HG03521 (cell line): ENCODE measurements around the gene PEAK3.

ENCODE experiments used
- ATAC-seq: cut with Tn5 transposase; IDR thresholded peaks from one replicate; pipeline ENCODE4 v1.9.1; 2021; ENCODE audit warnings: mild to moderate bottlenecking, moderate library complexity; ENCODE audit not compliant: unreplicated experiment

PEAK3 gene

DNA sequence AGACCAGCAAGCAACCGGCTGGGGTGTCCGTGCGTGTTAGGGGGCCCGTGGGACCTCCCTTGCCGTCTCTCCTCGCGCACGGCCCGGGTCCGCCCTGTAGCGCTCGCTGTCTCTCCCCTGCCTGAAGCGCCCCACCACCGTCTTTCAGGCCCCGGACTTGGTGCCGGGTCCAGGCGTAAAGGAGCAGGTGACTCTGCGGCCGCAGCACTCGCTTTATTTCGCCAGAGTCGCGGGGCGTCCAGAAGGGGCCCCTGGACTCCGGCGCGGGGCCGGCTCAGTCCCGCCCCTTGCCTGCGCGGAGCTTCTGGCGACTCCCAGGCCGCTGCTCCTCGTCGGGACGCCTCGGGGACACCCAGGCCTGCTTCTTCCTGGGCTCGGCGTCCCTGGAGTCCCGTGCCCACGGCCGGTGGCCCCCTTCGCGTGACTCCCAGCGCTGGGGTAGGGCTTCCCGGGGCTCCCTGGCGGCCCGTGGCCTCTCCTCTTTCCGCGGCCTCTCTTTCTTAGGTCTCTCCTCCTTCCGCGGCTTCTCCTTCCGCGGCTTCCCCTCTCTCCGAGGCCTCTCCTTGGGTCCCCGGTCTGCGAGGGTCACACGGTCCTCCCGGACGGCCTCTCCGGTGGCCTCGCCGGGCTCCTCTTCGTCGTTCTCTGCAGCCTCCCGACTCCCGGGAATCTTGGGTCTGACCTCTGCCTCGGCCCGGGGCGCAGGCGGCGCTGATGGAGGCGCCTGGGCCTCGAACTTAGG, 29.7 kb downstream of the PEAK3 start:
- no peak for ATAC-seq

DNA sequence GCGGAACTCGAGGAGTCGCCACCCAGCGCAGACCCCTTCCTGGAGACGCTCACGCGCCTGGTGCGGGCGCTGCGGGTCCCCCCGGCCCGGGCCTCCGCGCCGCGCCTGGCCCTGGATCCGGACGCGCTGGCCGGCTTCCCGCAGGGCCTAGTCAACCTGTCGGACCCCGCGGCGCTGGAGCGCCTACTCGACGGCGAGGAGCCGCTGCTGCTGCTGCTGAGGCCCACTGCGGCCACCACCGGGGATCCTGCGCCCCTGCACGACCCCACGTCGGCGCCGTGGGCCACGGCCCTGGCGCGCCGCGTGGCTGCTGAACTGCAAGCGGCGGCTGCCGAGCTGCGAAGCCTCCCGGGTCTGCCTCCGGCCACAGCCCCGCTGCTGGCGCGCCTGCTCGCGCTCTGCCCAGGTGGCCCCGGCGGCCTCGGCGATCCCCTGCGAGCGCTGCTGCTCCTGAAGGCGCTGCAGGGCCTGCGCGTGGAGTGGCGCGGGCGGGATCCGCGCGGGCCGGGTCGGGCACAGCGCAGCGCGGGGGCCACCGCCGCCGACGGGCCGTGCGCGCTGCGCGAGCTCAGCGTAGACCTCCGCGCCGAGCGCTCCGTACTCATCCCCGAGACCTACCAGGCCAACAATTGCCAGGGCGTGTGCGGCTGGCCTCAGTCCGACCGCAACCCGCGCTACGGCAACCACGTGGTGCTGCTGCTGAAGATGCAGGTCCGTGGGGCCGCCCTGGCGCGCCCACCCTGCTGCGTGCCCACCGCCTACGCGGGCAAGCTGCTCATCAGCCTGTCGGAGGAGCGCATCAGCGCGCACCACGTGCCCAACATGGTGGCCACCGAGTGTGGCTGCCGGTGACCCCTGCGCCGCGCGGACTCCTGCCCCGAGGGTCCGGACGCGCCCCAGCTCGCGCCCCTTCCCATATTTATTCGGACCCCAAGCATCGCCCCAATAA, 30.6 kb downstream of the PEAK3 start:
- ATAC-seq: no peak

DNA sequence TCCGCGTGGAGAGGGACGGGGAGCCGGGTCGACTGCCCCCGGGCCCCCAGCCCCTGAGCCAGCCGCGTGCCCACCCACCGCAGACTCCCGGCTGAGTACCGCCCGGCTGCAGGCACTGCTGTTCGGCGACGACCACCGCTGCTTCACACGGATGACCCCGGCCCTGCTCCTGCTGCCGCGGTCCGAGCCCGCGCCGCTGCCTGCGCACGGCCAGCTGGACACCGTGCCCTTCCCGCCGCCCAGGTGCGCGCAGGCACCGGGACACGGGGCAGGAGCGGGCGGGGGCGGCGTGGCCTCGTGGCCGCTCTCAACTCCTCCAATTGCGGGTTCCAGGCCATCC, 31.2 kb downstream of the PEAK3 start:
- no peak for ATAC-seq

DNA sequence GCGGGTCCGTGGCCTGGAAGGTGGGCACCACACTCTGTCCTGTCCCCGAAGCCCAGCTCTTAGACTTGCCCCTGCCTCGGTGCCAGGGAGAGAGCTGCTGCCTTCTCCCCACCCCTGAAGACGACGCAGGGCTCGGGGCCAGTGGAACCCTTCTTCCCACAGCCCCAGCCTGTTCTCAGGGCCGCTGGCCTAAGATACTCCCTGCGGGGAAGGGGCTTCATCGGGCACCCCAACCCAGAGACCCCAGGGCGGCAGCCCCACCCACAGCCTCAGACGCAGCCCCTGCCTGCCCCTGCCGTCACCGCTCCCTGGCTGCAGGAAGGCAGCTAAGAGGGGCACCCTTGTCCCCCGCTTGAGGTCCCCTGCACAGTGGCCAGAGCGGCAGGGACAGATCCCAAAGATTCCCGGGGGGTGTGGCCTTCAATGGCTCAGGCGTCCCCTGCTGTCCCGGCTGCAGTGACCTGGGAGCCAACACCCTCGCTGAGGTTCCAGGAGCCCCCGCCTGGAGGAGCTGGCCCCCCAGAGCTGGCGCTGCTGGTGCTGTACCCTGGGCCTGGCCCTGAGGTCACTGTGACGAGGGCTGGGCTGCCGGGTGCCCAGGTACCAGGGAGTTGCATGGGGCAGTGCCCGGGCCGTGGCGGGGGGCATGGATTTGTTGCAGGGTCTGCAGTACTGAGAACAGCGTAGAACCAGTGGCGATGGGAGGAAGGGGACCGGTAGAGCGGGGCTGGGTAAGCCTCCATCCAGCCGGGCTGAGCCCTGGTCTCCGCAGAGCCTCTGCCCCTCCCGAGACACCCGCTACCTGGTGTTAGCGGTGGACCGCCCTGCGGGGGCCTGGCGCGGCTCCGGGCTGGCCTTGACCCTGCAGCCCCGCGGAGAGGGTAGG, 31.9 kb downstream of the PEAK3 start:
- no peak for ATAC-seq

DNA sequence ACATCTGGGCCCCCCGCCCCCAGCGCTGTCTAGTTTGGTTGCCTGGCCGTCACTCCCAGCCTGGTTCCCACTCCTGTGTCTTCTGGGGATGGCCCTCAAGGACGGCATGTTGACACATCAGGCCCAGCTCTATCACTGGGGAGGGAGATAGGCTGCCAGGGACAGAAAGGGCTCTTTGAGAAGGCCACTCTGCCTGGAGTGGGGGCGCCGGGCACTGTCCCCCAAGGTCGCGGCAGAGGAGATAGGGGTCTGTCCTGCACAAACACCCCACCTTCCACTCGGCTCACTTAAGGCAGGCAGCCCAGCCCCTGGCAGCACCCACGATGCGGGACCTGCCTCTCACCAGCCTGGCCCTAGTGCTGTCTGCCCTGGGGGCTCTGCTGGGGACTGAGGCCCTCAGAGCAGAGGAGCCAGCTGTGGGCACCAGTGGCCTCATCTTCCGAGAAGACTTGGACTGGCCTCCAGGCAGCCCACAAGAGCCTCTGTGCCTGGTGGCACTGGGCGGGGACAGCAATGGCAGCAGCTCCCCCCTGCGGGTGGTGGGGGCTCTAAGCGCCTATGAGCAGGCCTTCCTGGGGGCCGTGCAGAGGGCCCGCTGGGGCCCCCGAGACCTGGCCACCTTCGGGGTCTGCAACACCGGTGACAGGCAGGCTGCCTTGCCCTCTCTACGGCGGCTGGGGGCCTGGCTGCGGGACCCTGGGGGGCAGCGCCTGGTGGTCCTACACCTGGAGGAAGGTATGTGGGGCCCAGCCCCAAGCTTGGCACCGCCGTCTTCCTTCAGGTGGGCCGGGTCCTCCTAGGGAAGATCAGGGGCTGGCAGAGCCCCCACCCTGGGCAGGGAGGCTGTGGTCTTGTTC, 32.7 kb downstream of the PEAK3 start, which contains the start of gene AMH:
TSS of gene AMH (plus strand) at position 314 of the 857 bp plus-strand sequence. CDS start at position 324, 10 bp downstream.
- no peak for ATAC-seq

DNA sequence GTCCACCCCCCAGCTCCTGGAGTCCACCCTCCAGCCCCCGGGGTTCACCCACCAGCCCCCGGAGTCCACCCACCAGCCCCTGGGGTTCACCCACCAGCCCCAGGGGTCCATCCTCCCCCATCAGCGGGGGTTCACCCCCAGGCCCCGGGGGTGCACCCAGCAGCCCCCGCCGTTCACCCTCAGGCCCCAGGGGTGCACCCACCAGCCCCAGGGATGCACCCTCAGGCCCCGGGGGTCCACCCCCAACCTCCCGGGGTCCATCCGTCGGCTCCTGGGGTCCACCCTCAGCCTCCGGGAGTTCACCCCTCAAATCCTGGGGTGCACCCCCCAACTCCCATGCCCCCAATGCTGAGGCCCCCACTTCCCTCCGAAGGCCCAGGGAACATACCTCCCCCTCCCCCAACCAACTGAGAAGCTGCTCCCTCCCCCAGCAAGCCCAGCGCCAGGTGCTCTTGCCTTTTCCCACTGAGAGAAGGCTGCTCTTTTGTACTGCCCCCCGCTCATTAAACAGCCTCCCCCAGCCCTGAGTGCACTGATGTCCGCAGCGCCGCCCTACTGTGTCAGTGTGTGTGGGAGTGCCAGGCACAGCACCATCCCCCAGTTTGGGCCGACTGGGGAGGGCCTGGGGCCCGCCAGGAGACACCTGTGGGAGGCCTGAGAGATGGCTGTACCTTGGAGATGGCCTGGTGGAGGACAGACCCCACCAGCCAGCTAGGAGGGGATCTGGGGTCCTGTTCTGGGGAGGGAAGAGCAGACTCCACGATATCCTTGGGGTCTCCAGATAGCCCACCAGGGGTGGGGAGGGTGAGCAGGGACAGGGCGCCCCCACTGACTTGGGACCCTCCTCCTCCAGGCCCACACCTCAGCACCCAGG, 33.6 kb downstream of the PEAK3 start:
- ATAC-seq: no peak

DNA sequence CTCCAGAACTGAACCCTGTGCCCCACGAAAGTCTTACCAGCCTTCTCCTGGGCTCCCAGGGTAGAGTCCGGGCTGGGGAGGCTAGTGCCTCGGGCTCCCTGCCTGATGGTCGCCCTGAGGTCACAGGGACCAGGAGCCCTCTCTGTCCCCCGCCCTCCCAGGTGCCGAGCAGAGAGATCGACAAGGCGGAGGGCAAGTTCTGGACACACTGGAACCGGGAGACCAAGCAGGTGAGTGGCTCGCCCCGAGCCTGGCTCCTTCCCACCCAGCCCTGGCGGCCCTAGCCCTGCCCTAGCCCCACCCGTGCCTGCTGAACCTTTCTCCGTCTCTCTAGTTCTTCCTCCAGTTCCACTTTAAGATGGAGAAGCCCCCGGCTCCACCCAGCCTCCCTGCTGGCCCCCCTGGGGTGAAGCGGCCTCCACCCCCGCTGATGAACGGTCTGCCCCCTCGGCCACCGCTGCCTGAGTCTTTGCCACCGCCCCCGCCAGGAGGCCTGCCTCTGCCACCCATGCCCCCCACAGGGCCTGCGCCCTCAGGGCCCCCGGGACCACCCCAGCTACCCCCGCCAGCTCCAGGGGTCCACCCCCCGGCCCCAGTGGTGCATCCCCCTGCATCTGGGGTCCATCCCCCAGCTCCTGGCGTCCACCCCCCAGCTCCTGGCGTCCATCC, 34.4 kb downstream of the PEAK3 start:
- ATAC-seq: no peak

DNA sequence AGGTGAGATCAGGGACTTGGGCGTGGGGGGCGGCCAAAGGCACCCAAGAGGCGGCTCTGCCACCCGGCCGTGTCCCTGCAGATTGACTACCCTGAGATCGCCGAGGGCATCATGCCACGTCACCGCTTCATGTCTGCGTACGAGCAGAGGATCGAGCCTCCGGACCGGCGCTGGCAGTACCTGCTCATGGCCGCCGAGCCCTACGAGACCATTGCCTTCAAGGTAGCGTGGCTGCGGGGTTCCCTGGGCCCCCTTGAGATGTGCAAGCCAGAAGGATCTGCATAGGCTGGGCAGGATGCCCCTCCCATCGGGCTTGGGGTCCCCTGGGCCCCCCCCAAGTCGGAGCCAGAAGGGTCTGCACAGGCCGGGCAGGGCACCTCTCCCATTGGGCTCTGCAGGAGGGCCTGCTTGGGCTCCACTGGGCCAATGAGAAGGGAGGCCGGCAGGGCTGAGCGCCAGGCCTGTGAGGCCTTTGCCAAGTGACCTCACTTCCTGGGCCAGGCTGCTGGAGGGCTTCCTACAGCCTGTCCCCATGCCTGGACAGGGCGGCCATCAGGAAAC, 35.1 kb downstream of the PEAK3 start:
- no peak for ATAC-seq

DNA sequence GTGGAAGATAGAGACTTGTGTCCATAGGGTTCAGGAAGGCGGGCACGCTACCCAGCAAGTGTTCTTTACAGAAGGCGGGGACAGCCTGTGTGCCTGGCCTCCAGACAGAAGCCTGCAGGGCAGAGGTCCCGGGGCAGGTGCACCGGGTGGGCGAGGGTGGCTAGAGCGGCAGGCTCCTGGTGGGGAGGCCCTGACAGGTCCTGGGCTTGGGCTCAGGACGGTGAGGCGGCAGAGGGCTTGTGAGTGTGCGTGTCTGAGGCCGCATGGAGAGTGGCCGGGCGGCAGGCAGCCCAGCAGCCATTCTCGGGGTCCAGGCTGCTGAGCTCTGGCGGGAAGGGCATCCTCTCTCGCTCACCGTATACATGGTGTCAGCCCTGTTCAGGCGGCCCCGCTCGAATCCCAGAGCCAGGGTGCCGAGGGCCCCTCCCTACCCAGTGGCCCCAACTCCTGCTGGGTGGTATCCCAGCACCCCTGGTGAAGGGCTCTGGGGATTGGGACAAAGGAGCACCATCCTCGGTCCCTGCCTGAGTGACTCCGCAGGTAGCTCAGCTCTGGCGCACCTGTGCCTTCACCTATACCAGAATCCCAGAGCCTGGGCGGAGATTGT, 35.9 kb downstream of the PEAK3 start:
- ATAC-seq: no peak

DNA sequence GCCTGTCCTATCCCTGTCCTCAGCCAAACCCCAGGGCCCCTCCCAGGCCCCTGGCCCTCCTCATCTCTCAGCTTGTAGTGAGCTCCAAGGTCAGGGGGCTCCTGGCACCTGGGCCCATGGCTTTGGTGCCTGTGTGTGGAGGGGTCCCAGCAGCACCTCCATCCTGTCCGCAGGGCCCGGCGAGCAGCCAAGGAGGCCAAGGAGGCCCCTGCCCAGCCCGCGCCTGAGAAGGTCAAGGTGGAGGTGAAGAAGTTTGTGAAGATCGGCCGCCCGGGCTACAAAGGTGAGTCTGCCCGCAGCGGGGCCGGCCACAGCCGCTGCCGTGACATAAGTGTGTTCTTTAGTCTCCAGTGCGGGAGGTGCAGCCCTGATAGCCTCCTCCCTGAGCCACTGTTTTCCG, 36.7 kb downstream of the PEAK3 start:
- no peak for ATAC-seq

DNA sequence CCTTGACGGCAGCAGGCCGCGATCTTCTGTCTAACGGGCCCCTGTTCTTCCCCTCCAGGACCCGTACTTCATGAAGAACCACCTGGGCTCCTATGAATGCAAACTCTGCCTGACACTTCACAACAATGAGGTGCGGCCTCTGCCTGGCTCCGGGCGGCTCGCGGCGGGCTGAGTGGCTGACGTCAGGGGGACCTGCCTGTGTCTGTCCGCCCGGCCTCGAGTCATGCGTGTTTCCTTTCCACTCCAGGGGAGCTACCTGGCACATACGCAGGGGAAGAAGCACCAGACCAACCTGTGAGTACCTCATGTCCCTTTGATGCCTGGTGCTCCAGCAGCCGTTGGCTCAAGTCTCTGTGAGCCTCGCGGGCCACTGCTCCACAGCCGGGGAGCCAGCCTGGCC, 37.5 kb downstream of the PEAK3 start:
- ATAC-seq: no peak

DNA sequence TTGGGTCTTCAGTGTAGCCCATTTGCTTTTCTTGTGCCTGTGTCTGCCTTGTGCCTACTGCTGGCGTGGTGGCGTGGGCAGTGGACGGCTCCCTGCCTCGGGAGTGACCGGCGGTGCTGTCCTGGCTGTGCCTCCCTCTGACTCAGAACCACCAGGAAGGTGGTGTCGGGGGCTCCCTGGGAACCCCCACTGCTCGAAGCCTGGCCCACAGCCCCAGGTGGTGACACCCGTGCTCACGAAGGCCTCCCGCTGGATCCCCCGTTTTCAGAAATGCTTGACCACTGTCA, 37.9 kb downstream of the PEAK3 start:
- ATAC-seq: no peak

DNA sequence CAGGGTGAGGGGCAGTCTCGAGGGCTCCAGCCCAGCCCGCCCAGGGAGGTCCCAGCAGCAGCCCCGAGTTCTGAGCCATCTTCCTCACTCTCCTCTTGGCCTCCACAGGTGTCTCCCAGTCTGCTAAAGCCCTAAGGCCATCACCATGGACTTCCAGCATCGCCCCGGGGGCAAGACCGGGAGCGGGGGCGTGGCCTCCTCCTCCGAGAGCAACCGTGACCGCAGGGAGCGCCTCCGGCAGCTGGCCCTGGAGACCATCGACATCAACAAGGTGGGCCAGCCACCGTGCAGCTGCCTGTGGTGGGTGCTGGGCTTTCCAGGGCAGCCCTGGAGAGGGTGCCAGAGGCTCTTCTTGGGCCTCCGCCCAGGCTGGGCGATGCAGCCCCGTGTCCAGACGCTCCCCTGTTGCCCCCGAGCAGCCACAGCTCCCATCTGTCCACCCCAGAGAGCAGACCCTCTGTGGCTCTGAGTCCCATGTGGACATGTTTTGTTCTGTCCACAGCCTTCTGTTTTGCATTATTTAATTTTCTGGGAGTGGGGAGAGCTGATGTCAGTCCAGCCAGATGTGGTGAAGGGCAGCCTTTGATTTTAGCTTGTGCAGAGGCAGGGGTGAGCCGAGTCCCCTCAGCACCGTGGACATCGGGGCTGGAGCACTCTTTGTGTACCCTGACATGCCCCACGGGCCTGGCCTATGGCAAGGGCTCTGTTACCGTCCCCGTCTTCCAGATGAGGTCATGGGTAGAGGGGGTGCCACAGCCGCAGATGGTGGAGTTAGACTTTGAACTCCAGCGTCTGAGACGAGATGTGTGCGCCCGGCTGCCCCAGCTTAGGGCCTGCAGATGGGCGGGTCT, 38.5 kb downstream of the PEAK3 start:
- no peak for ATAC-seq

DNA sequence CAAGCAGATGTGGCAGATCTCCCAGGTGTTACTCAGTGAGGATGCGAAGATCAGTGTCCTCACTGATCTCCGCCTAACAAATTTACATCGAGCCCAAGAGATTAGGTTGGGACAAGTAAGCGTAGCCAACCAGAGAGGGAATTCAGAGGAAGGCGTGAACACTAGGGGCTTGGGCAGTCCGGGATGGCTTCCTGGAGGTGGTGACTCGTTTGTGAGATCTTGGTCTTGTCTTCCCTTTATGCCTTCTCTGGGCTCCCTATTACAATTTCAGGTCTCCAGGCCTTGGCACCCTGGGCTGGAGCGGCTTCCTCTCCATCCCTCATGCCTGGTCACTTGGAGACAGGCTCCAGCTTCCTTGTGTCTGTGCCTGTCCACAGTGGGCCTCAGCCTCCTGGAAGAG, 39.2 kb downstream of the PEAK3 start:
- ATAC-seq: no peak

DNA sequence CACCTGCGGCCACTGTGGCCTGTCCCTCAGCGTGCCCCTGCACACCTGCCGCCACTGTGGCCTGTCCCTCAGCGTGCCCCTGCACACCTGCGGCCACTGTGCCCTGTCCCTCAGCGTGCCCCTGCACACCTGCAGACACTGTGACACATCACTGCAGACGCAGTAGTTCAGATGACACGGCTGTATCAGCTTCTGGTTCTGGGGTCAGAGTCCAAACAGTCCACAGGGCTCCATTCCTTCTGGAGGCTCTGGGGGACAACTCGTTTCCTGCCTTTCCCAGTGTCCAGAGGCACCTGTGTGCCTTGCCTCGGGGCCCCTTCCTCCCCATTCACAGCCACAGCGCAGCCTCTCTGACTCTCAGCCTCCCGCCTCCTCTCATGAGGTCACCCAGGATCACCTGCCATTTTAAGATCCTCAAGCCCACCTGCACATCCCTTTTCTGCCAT, 39.9 kb downstream of the PEAK3 start:
- no peak for ATAC-seq

DNA sequence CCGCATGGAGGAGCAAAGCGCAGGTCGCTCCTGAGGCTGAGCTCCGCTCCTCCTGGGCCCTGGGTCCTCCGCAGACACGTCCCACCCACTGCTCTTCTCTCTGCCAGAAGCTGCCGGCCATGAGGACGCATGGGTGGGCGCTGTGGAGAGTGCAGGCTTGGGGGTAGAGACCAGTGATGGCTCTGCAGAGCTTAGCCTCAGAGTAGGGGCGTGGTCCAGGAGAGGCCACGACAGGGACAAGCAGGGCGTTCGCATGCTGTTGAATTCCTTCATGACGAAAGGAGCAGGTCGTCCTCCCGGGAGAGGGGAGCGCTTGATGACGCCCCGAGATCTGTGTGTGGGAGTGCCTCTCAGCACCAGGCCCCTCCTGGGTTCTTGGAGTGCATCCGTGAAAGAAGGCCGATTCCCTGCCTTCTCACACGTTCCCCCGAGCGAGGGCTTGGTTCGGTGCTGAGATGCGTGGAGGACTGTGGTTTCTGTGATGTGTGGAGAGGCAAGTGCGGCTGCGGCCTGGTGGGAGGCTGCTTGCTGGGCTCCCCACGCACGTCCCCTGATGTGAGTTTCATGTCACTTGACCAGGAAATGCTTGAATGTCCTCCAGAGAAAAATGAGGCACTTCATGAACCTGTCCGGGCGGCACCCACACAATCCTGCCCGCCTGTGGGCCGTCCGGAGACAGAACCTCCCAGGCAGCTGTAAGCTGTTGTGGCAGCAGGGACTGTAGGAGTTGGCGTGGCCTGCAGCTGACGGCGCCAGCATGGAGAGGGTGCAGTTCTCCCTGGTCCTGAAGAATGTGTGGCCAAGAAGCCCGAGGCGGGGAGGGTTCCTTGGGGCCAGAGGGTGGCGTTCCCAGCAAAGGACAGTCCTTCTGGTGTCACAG, 40.9 kb downstream of the PEAK3 start:
- ATAC-seq: no peak
